Muscle layer of duodenum (tissue), 2 donors: ENCODE data around the gene CTNNA2.

ENCODE experiments used
- H3K27ac ChIP-seq: one replicate; pipeline ENCODE4 v1.7.0; 2013; ENCODE audit warnings: mild to moderate bottlenecking, low read length
- H3K27me3 ChIP-seq: one replicate; pipeline ENCODE4 v1.7.0; 2013; ENCODE audit warnings: low read depth, mild to moderate bottlenecking, control low read depth, low read length
- H3K36me3 ChIP-seq, 2 donors: one replicate each; pipeline ENCODE4 v1.7.0; 2013; ENCODE audit warnings: low read length in 2 of 2, control low read depth in 1 of 2, mild to moderate bottlenecking in 1 of 2; ENCODE audit not compliant: insufficient read depth in 2 of 2, control insufficient read depth in 1 of 2
- H3K4me1 ChIP-seq, 2 donors: one replicate each; pipeline ENCODE4 v1.7.0; 2013; ENCODE audit warnings: low read length in 2 of 2, mild to moderate bottlenecking in 2 of 2, control low read depth in 1 of 2, moderate library complexity in 1 of 2; ENCODE audit not compliant: insufficient read depth in 2 of 2, control insufficient read depth in 1 of 2
- H3K4me3 ChIP-seq, 2 donors: one replicate each; pipeline ENCODE4 v1.7.0; 2013; ENCODE audit warnings: low read length in 2 of 2, low read depth in 1 of 2, mild to moderate bottlenecking in 1 of 2
- H3K9me3 ChIP-seq, 2 donors: one replicate each; pipeline ENCODE4 v1.7.0; 2013; ENCODE audit warnings: low read length in 2 of 2, control low read depth in 1 of 2, mild to moderate bottlenecking in 1 of 2; ENCODE audit not compliant: control insufficient read depth in 1 of 2
- donor health status: healthy.

Gene CTNNA2

GRCh38 chr2:80068038-80068731, 555.3 kb downstream of the CTNNA2 start:
- H3K4me1 ChIP-seq = no peaks in the 10 kb centered on the region
- H3K27me3 ChIP-seq = no peaks in the 10 kb centered on the region
- H3K27ac ChIP-seq = no peak overlapping the region
- no peak overlapping the region for H3K4me3 ChIP-seq
- H3K36me3 ChIP-seq = no peaks in the 10 kb centered on the region
- H3K9me3 ChIP-seq = no peaks in the 10 kb centered on the region

GRCh38 chr2:80070587-80070986, 557.7 kb downstream of the CTNNA2 start:
- Histone ChIP-seq H3K27me3 (no peaks in the 10 kb centered on the region), H3K4me1 (no peaks in the 10 kb centered on the region), H3K36me3 (no peaks in the 10 kb centered on the region), H3K9me3 (no peaks in the 10 kb centered on the region), H3K27ac (no peak overlapping the region), H3K4me3 (no peak overlapping the region)

DNA sequence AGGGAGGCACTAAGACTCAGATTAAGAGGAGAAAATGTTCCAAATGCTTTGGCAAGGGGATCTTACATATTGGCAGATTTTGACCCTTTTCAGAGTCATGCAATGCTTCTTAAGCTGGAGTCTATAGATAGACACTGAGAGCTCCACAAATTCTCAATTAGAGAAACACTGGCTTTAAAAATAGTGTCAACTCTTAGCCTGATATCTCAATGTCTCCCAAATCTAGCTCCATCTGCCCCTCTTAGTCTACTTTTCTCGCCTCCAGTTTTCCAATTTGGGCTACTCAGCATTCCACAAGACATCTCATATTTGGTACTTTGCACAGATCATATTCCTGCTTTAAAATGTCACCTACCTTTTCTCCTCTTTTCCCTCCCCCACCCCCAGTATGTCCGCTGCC, 559.1 kb downstream of the CTNNA2 start:
- no peak overlapping the region for H3K27ac ChIP-seq
- no peaks in the 10 kb centered on the region for H3K4me1 ChIP-seq

GRCh38 chr2:80073134-80073561, 560.3 kb downstream of the CTNNA2 start:
- Histone ChIP-seq H3K36me3 (no peaks in the 10 kb centered on the region), H3K27me3 (no peaks in the 10 kb centered on the region), H3K9me3 (no peaks in the 10 kb centered on the region), H3K4me1 (no peaks in the 10 kb centered on the region), H3K4me3 (no peak overlapping the region), H3K27ac (no peak overlapping the region)

More for the DNA sequence above, 559.1 kb downstream of the CTNNA2 start:
- Histone ChIP-seq H3K9me3 (no peaks in the 10 kb centered on the region), H3K4me3 (no peak overlapping the region), H3K27me3 (no peaks in the 10 kb centered on the region), H3K36me3 (no peaks in the 10 kb centered on the region)

- no peaks in the 10 kb centered on the region for H3K27me3 ChIP-seq
- no peak overlapping the region for H3K4me3 ChIP-seq
These were observed 561.6 kb downstream of the CTNNA2 start for GRCh38 chr2:80074321-80075070.

DNA sequence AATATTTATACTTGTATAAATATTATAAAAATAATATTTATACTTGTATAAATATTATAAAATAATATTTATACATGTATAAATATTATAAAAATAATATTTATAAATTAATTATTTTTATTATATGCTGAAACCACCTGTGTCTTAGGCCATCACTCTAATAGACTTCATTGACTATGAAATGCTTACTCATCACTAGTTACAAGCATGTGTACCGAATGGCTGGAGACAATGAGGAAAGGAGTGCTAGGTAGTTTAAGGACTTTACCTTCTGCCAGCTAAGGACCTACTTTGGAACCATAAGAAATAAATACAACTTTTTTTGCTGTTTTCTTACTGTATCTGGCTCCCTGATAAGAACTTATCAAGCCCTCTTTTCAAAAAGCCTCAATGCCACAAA, 562.9 kb downstream of the CTNNA2 start:
- Histone ChIP-seq H3K36me3 (no peaks in the 10 kb centered on the region), H3K4me3 (no peak overlapping the region), H3K4me1 (no peaks in the 10 kb centered on the region), H3K27me3 (no peaks in the 10 kb centered on the region), H3K27ac (no peak overlapping the region), H3K9me3 (no peaks in the 10 kb centered on the region)

More at GRCh38 chr2:80074321-80075070, 561.6 kb downstream of the CTNNA2 start:
- H3K27ac ChIP-seq = no peak overlapping the region
- H3K9me3 ChIP-seq = no peaks in the 10 kb centered on the region
- no peaks in the 10 kb centered on the region for H3K36me3 ChIP-seq
- H3K4me1 ChIP-seq = no peaks in the 10 kb centered on the region

DNA sequence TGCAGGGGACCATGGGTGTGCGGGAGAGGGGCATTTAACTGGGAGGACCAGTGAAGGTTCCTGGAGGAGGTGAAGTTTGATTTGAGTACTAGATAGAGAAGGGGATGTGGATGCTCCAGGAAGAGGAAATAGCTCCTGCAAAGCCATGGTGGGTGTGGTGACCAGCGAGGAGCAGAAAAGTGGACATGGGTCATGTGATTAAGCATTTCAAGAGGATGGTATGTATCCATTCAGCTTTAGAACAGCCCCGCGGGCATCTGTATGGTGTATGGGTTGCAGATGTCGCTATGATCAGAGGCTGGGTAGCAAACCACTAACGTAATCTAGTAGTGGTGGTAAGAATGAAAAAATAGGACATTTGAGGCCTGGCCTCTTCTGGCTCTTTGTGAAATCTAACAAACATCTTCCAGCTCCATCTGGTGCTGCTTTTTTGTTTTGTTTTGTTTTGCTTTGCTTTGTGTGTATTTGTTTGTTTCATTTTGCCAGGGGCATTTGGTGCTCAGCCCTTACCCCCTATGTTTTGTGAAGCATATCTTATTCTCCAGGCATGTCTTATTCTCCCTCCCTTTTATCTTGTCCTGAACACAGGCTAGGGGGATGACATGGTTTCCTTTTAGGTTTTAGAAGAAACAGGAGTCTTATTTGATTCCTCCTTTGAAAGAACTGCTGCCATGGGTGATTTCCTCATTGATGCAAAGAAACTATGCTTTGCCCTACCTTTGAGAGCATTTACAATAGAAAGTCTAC, 565.6 kb downstream of the CTNNA2 start:
- H3K9me3 ChIP-seq = no peaks in the 10 kb centered on the region
- no peak overlapping the region for H3K27ac ChIP-seq
- no peaks in the 10 kb centered on the region for H3K4me1 ChIP-seq
- H3K27me3 ChIP-seq = no peaks in the 10 kb centered on the region
- no peak overlapping the region for H3K4me3 ChIP-seq
- no peaks in the 10 kb centered on the region for H3K36me3 ChIP-seq

- H3K27ac ChIP-seq = no peak overlapping the region
- H3K27me3 ChIP-seq = no peaks in the 10 kb centered on the region
- no peaks in the 10 kb centered on the region for H3K36me3 ChIP-seq
- no peak overlapping the region for H3K4me3 ChIP-seq
- H3K4me1 ChIP-seq = no peaks in the 10 kb centered on the region
- H3K9me3 ChIP-seq = no peaks in the 10 kb centered on the region
These were observed 568.1 kb downstream of the CTNNA2 start for GRCh38 chr2:80080957-80081356.

- Histone ChIP-seq H3K27ac (no peak overlapping the region), H3K36me3 (no peaks in the 10 kb centered on the region), H3K27me3 (no peaks in the 10 kb centered on the region), H3K4me1 (no peaks in the 10 kb centered on the region), H3K9me3 (no peaks in the 10 kb centered on the region), H3K4me3 (no peak overlapping the region)
These were observed 574.0 kb downstream of the CTNNA2 start for GRCh38 chr2:80086831-80087230.

DNA sequence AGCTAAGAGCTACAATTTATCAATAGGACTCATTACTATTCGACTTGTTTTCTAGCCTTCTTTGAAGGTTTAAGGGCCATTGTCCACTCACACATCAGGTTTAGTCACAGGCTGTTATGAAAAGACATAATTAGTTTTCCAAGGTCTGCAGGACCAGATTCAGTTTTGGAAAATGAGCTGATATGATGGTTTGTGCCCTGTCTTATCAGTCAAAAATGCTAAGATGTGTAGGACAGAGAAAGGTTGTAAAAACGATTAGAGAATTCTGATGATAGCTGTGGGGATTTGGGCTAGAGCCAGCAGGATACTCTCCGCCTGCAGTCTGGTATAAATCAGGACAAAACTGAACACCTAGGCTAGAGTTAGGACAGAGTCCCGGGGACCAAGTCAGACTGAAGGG, 578.4 kb downstream of the CTNNA2 start:
- Histone ChIP-seq H3K27ac (no peak overlapping the region), H3K4me1 (no peaks in the 10 kb centered on the region), H3K27me3 (no peaks in the 10 kb centered on the region), H3K4me3 (no peak overlapping the region), H3K9me3 (no peaks in the 10 kb centered on the region), H3K36me3 (no peaks in the 10 kb centered on the region)

DNA sequence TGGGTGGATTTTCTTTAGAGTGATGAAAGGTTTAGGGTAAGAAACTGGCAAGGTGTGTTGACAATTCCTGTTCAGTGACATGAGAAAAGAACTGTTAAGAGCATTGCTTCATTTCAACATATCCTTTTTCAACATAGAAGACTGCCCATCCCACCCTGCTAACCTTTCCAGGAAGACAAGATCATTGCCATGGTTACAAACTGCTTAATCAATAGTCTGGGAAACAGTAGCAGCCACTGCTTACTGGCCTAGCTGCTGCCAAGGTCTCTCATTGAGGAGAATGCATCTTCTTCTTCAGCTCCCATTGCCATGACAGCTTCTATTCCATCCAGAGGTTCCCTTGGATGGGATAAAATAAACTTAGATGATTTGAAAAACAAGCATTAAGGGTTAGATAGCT, 579.6 kb downstream of the CTNNA2 start:
- no peaks in the 10 kb centered on the region for H3K4me1 ChIP-seq
- no peaks in the 10 kb centered on the region for H3K9me3 ChIP-seq
- no peak overlapping the region for H3K27ac ChIP-seq
- H3K36me3 ChIP-seq = no peaks in the 10 kb centered on the region
- H3K4me3 ChIP-seq = no peak overlapping the region
- H3K27me3 ChIP-seq = no peaks in the 10 kb centered on the region
